NCI-H2227 treated with DMSO at 0.1 percent for 48 hours (cell line): ENCODE data around the gene KCNMA1.
"Not testable (repeated sequence)": the region's sequence is repeated elsewhere in the genome, so short reads cannot be mapped to it uniquely, and the experiment has no call there.

Source experiments
- DNase-seq: peaks from one replicate; lab custom pipeline; 2025; lab: John Stamatoyannopoulos, UW

The KCNMA1 gene

GRCh38 chr10:77416311-77417135 is 221.1 kb downstream of the KCNMA1 start:
- no peak for DNase-seq

DNA sequence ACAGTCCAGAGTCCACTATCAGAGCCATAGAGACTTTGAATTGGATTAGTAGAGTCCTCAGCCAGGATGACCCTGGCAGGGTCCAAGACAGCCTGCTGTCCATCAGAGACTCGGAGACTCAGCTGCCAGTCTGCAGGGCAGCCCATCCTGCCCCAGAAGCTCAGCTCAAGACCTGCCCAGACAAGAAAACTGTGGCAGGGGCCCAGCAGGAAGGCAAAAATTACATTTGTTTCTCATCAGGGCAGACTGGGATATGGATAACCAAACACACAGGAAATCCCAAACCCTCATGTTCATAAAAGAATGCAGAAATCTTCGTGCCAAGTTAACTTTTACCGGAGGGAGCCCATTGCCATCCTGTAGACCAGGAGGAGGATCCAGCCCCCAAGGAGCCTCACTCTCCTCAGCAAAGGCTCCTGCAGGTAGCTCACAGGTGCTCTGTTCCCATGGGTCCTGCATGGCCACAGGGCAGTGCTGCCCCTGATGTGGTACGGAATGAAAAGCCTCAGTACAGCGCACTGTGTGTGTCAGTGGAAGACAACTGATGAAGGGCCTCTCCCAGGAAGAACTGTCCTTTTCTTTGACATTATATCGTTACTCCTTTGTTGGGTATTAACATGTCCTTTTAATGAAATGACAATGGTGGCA is 222.2 kb downstream of the KCNMA1 start:
- DNase-seq: no peak

- no peak for DNase-seq
Observed at GRCh38 chr10:77413231-77413630, 224.4 kb downstream of the KCNMA1 start.

- not testable (repeated sequence) for DNase-seq
Observed at GRCh38 chr10:77412573-77413133, 225.0 kb downstream of the KCNMA1 start.

- DNase-seq: no peak
Observed at GRCh38 chr10:77411805-77412204, 225.8 kb downstream of the KCNMA1 start.

- DNase-seq: no peak
Observed at GRCh38 chr10:77410523-77410922, 227.1 kb downstream of the KCNMA1 start.

- DNase-seq: no peak
Observed at GRCh38 chr10:77409697-77410471, 227.7 kb downstream of the KCNMA1 start.

GRCh38 chr10:77408259-77408658 is 229.3 kb downstream of the KCNMA1 start:
- no peak for DNase-seq

DNA sequence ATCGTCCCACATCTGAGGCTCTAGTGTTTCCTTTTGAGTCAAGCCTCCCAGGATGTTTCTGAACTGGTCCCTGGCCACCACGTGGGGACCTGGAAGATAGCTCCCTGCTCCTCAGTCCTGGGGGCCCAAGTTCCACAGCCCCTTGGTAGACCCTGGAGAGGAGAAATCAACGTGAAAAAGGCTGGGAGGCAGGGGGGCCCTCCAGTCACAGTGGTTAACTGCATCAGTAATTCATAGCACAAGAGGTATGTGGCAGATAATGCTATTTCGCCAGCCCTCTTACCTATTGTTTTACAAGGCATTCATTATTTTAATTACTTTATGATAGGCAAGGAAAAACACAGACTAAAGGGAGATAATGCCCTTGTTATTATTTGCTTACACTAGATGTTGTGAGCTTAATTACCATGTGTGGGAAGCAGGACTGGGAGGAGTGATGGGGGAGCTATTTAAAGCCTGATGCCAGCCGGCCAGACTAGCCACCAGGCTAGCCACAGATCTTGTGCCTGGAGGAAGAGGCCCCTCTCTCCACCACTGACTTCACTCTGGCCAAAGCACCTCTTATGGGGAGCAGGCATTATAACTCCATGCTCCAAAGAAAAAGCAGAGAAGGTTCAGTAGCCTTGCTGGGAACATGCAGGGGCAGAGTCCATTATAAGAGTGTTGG is 230.7 kb downstream of the KCNMA1 start:
- DNase-seq: no peak

GRCh38 chr10:77405771-77406241 is 231.8 kb downstream of the KCNMA1 start:
- no peak for DNase-seq

- DNase-seq: no peak
Observed at GRCh38 chr10:77404810-77405209, 232.8 kb downstream of the KCNMA1 start.

DNA sequence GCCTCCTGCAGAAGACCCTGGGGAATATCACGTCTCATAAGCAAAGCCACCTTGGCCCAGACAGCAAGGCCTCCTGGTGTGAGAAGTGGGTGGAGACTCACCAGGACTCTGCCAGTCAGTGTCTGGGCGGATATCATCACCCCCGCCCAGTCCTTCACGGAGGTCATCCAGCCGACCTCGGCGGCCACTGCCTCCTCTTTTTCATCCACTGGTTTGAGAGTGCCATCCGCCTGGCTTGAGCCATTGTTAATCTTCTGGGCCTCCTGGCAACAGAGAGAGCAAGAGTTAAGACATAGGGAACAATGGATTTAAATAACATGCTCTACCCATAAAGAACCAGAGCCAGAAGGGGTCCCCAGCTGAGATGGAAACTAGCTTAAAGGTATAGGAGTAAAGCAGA is 233.8 kb downstream of the KCNMA1 start:
- no peak for DNase-seq

- DNase-seq: no peak
Observed at GRCh38 chr10:77401683-77402082, 235.9 kb downstream of the KCNMA1 start.

GRCh38 chr10:77400033-77400432 is 237.6 kb downstream of the KCNMA1 start:
- no peak for DNase-seq

DNA sequence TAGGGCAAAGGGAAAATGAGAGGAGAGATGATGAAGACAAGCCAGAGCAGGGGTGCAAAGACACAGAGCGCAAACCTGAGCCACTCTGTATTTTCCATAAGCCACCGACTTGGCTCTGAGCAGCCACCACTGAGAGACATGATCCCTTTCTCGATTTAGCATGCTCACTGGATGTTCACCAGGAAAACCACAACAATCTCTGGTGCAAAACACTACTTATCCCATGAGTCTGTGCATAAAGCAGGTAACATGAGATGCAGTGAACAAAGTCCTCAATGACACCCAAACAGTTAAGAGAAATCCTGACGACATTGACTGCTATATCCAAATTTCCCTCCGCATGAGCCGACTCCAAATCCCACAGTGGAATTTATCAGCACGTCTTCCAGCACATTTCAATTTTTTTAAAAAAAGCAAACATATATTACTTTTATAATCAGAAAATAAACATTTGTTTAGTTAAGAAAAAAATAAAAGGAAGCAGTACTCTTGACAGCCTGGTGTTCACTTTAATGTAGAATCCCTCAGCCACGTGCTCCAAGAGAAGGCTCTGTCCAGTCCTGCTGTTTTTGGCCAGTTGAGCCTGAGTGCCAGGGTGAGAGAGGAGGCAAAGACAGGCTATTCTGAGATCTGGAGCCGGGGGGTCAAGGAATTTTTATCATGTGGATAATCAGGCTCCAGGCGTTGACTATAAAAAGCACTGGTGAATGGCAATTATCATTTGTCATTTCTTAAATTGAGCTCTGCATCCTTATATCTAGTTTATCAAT is 238.4 kb downstream of the KCNMA1 start:
- DNase-seq: no peak

- no peak for DNase-seq
Observed at GRCh38 chr10:77398558-77398957, 239.1 kb downstream of the KCNMA1 start.

- DNase-seq: no peak
Observed at GRCh38 chr10:77397103-77397502, 240.5 kb downstream of the KCNMA1 start.

DNA sequence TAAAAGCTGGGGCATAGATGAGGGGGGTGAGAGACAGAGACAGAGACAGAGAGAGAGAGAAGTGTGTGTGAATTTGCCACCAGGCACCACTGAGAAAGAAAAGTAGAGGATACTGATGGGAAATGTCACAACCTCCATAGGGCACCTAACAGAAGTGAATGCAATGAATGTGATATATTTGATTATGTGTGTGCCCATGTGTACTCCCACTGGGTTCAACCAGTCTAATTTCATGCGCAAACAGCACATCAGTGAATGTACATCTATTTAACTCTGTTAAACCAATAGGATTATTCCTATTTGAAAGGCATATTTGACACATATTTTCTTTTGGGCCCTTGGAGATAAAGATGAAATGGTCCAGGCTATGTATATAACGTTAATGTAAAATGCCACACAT is 241.3 kb downstream of the KCNMA1 start:
- no peak for DNase-seq

DNA sequence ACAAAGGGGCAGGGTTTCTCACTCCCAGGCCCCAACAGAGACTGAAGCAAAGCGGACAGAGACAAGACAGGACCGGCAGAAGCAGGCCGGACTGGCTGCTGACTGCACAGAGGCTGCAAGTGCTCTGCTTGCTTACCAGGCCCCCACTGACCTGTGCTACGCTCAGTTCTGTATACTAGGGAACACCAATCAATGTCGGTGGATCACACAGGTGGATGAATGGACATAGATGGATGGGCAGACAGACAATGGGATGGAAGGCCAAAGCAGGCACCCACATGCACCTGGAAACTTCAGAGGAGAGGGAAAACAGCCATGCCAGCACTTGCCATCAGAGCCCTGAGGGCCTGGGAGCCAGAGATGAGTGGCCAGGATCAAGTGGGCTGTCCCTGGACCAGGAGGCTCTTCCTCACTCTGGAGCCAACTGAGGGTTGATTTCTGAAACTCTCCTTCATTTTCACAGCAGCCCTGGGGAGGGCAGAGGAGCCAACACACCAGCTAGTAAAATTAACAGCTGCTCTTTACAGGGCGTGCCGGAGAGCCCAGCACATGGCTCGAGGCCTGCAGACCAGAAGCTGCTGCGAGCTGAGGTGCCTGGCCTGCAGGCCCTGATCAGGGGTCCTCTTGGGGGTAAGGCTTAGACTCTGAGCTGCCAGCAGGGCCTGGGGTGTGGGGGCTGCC is 243.6 kb downstream of the KCNMA1 start:
- no peak for DNase-seq

DNA sequence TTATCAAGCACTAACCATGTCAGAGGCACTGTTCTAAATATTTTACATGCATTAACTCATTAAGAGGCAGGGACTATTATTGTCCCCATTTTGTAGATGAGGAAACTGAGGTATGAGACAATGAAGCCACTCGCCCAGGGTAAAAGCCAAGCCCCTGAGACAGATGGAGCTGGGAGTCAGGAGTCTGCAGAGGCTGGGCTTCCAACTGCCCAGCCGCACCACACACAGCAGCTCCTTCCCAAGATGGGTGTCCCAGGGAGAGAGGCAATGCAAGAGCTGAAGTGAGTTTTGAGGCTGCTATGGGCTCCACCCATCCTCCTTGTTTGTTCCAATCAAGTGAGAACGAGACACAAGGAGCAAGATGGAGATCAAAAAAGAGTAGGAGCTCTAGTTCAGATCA is 244.2 kb downstream of the KCNMA1 start:
- no peak for DNase-seq
